GM12892 (cell line): Measurements from ENCODE around the gene ZNRD2.

Experiments
- POLR2A ChIP-seq: IDR thresholded peaks from 2 replicates; pipeline ENCODE4 v1.6.1; 2011; ENCODE audit warnings: low read depth, low read length, control low read depth
- POLR2AphosphoS5 ChIP-seq: IDR thresholded peaks from 2 replicates; pipeline ENCODE4 v1.6.1; 2011; ENCODE audit warnings: low read depth, low read length, control low read depth
- TAF1 ChIP-seq: IDR thresholded peaks from 2 replicates; pipeline ENCODE4 v1.6.1; 2011; ENCODE audit warnings: low read depth, mild to moderate bottlenecking, control low read depth, low read length, borderline replicate concordance

DNA sequence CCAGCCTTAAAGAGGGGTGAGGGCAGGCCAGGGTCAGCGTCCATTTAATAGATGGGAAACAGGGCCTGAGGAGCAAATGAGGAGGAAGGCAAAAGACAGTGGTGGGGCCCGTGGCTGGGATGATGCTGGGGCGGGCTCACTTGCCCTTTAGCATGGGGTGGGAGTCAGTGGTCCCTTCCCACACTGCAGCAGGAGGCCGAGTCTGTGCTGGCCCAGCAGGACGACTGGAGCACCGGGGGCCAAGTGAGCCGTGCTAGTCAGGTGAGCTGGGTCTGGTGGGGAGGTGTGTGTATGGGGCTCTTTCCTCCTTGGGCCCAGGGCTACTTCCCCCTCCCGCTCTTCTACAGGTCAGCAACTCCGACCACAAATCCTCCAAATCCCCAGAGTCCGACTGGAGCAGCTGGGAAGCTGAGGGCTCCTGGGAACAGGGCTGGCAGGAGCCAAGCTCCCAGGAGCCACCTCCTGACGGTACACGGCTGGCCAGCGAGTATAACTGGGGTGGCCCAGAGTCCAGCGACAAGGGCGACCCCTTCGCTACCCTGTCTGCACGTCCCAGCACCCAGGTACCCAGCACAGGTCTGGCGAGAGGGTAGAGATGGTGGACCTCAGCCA, 32.6 kb upstream of the ZNRD2 start:
- no peak for TF ChIP-seq POLR2A
- no peak for TF ChIP-seq POLR2AphosphoS5
- TF ChIP-seq TAF1 = no peak
